Endothelial cell of umbilical vein (primary cell): ENCODE measurements around the gene CNTN1. TPM values are rescaled to one million over a fixed set of nuclear protein-coding genes. Genes with fewer than 3 reads are reported as not detected.

ENCODE experiments used
- BruUV-seq: library from RNA; stranded (reverse); fragments of 400-500 nt; replicated peaks from 2 replicates; lab custom pipeline; 2021; lab: Mats Ljungman, UMichigan
- CTCF ChIA-PET: fragments of 300-600, 350-600 bp; sonication (Branson Sonifier 250); formaldehyde crosslinking; loops from one replicate; lab custom pipeline; 2021; ENCODE audit warnings: antibody characterized with exemption, inconsistent platforms; lab: Charles Lee
- POLR2A ChIA-PET: fragments of 300-600, 350-600 bp; sonication (Branson Sonifier 250); formaldehyde crosslinking; loops from one replicate; lab custom pipeline; 2021; ENCODE audit warnings: antibody characterized with exemption, inconsistent platforms; lab: Charles Lee
- DNase-seq: peaks from one replicate; pipeline ENCODE4 v3.0.0-alpha.2; 2011; ENCODE audit warnings: low read depth, low spot score
- FAIRE-seq: peaks from 2 replicates; lab custom pipeline; 2011; peaks lifted over from hg19 to GRCh38; lab: Jason Lieb, UNC
- H2AFZ ChIP-seq: 2 replicates; pipeline ENCODE4 v1.6.0; 2012; ENCODE audit warnings: low read depth, low read length, control low read depth, inconsistent platforms
- H3K27ac ChIP-seq: 2 replicates; pipeline ENCODE4 v1.5.1; 2011; ENCODE audit warnings: low read depth, mild to moderate bottlenecking, control low read depth, low read length, moderate library complexity; ENCODE audit not compliant: insufficient read depth
- H3K27me3 ChIP-seq, 2 experiments: 2 replicates each; pipeline versions ENCODE4 v1.6.0 to v1.6.1; 2011; ENCODE audit warnings: low read length in 2 of 2, mixed read lengths in 1 of 2; ENCODE audit not compliant: control insufficient read depth in 2 of 2, insufficient read depth in 2 of 2
- H3K36me3 ChIP-seq, 2 experiments: 2 replicates in 1 of 2; 3 replicates in 1 of 2; pipeline ENCODE4 v1.5.1; 2011; ENCODE audit warnings: low read length in 2 of 2, mild to moderate bottlenecking in 1 of 2, moderate library complexity in 1 of 2; ENCODE audit not compliant: control insufficient read depth in 2 of 2, insufficient read depth in 2 of 2; ENCODE audit errors: extremely low read depth in 1 of 2
- H3K4me1 ChIP-seq: 3 replicates; pipeline ENCODE4 v1.5.1; 2011; ENCODE audit warnings: mild to moderate bottlenecking, low read length; ENCODE audit not compliant: control insufficient read depth, insufficient read depth; ENCODE audit errors: extremely low read depth
- H3K4me2 ChIP-seq: 2 replicates; pipeline ENCODE4 v1.6.1; 2011; ENCODE audit warnings: low read length, control low read depth, mixed read lengths; ENCODE audit not compliant: insufficient read depth
- H3K4me3 ChIP-seq, 3 experiments: fragments of 200-600 bp in 1 of 3; sonication (generic), shearing (Covaris generic) in 1 of 3; replicated peaks in 1 of 3; 2 replicates each; pipeline ENCODE4 v1.5.1; 2011 to 2016; ENCODE audit warnings: control low read depth in 3 of 3, low read length in 3 of 3, mild to moderate bottlenecking in 2 of 3, inconsistent platforms in 1 of 3, low read depth in 1 of 3, moderate library complexity in 1 of 3; ENCODE audit not compliant: insufficient read depth in 1 of 3
- H3K79me2 ChIP-seq: 2 replicates; pipeline ENCODE4 v1.6.0; 2012; ENCODE audit warnings: low read length, inconsistent platforms; ENCODE audit not compliant: control insufficient read depth, insufficient read depth
- H3K9ac ChIP-seq: replicated peaks from 2 replicates; pipeline ENCODE3; 2011; ENCODE audit warnings: low read length, control low read depth; ENCODE audit not compliant: insufficient read depth; ENCODE audit errors: extremely low read depth
- H3K9me1 ChIP-seq: replicated peaks from 3 replicates; pipeline ENCODE4 v1.6.0; 2011; ENCODE audit warnings: mild to moderate bottlenecking, low read length; ENCODE audit not compliant: control insufficient read depth, insufficient read depth; ENCODE audit errors: extremely low read depth
- H3K9me3 ChIP-seq: replicated peaks from 2 replicates; pipeline ENCODE4 v1.5.1; 2012; ENCODE audit warnings: low read length, inconsistent platforms; ENCODE audit not compliant: control insufficient read depth, insufficient read depth
- H4K20me1 ChIP-seq: replicated peaks from 2 replicates; pipeline ENCODE3; 2011; ENCODE audit warnings: mild to moderate bottlenecking, low read length; ENCODE audit not compliant: control insufficient read depth, insufficient read depth; ENCODE audit errors: extremely low read depth
- EZH2 ChIP-seq: IDR thresholded peaks from 2 replicates; pipeline ENCODE4 v1.6.1; 2012; ENCODE audit warnings: borderline replicate concordance, low read depth, mild to moderate bottlenecking, moderate library complexity, low read length, inconsistent platforms; ENCODE audit not compliant: severe bottlenecking
- JUN ChIP-seq: IDR thresholded peaks from 2 replicates; pipeline ENCODE4 v1.6.1; 2011; ENCODE audit warnings: borderline replicate concordance, low read depth; ENCODE audit not compliant: insufficient read length, insufficient read depth
- MYC ChIP-seq: IDR thresholded peaks from one replicate; pipeline ENCODE4 v1.6.1; 2011; ENCODE audit warnings: mild to moderate bottlenecking, low read depth, low read length
- POLR2AphosphoS5 ChIP-seq: IDR thresholded peaks from 2 replicates; pipeline ENCODE4 v1.6.1; 2012; ENCODE audit warnings: low read depth, mild to moderate bottlenecking, control low read depth, low read length, moderate library complexity; ENCODE audit not compliant: insufficient read depth
- dilution Hi-C: fragments of 300-500 bp; cut with MboI; formaldehyde crosslinking; loops from one replicate; pipeline ENCODE4 v1.15.0; 2019; ENCODE audit warnings: low sequenced_read_pairs; ENCODE audit not compliant: extremely low pct_ligation_motif_present
- intact Hi-C: fragments of 100-400 bp; cut with micrococcal nuclease; formaldehyde crosslinking; loops from one replicate; pipeline ENCODE4 v1.10.0; 2022
- polyA plus RNA-seq, 4 experiments: library from polyadenylated mRNA; depleted of rRNA in 3 of 4; stranded (reverse) in 3 of 4; unstranded in 1 of 4; fragments of >200 nt; gene quantifications; 2 replicates each; pipeline versions ENCODE4 v1.2.1 to v1.2.3, GENCODE V29; 2011 to 2012; ENCODE audit warnings: missing spikeins in 1 of 4
- total RNA-seq: library from RNA; stranded (reverse); gene quantifications from 2 replicates; pipeline ENCODE4 v1.2.3, GENCODE V29; 2021
- TF ChIP-seq, protein P1 (sequence below), 2 donors: IDR thresholded peaks; 1 replicate in 1 of 2; 2 replicates in 1 of 2; pipeline ENCODE4 v1.5.1; 2011; ENCODE audit warnings: low read length in 2 of 2, mild to moderate bottlenecking in 2 of 2, moderate library complexity in 2 of 2, control low read depth in 1 of 2, inconsistent platforms in 1 of 2, low read depth in 1 of 2; ENCODE audit not compliant: insufficient read depth in 1 of 2; ENCODE audit errors: extremely low read depth in 1 of 2
- TF ChIP-seq, protein P2 (sequence below): IDR thresholded peaks from 2 replicates; pipeline ENCODE4 v1.6.1; 2011; ENCODE audit not compliant: insufficient read depth, insufficient read length

CNTN1 gene
- total and polyA plus RNA-seq, 2 donors (not counting 3 experiments of a cell fraction or from before 2014, with no cell fraction given): 0.07 TPM; not detected in 1

DNA sequence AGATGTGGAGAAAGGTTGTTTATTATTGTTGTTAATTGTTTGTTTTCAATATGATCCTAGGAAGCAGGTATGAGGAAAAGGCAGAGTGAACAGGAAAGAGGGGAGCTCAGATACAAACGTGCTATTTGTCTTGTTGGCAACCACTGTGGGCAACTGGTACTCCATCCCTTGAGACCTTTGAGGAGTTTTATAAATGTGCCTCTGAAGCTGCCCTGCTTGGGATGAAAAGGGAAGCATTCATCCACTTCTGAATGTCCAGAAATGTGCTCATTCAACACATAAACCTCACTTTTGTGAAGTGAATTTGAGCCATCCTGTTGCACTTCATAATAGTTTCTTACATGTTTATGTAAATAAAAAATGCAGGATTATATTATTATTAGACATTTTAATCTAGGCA, 331.6 kb downstream of the CNTN1 start:
- Histone ChIP-seq H3K79me2 (no peaks in the 10 kb centered on the region), H3K9me1 (no peaks in the 10 kb centered on the region), H2AFZ (no peak overlapping the region), H3K4me2 (no peak overlapping the region), H3K4me3 (no peak overlapping the region), H3K27ac (no peak overlapping the region), H4K20me1 (no peaks in the 10 kb centered on the region), H3K4me1 (no peaks in the 10 kb centered on the region), H3K9ac (no peak overlapping the region), H3K36me3 (no peaks in the 10 kb centered on the region), H3K27me3 (no peaks in the 10 kb centered on the region), H3K9me3 (no peaks in the 10 kb centered on the region)
- DNase-seq: no peak
- dilution Hi-C loops: no loop called here
- FAIRE-seq: no peak
- intact Hi-C loops: no loop called here
- CTCF ChIA-PET: no interaction called here
- no TSS peak for BruUV-seq
- TF ChIP-seq JUN (no peak), EZH2 (no peak), POLR2AphosphoS5 (no peak), MYC (no peak)
- TF ChIP-seq, protein P1, sequence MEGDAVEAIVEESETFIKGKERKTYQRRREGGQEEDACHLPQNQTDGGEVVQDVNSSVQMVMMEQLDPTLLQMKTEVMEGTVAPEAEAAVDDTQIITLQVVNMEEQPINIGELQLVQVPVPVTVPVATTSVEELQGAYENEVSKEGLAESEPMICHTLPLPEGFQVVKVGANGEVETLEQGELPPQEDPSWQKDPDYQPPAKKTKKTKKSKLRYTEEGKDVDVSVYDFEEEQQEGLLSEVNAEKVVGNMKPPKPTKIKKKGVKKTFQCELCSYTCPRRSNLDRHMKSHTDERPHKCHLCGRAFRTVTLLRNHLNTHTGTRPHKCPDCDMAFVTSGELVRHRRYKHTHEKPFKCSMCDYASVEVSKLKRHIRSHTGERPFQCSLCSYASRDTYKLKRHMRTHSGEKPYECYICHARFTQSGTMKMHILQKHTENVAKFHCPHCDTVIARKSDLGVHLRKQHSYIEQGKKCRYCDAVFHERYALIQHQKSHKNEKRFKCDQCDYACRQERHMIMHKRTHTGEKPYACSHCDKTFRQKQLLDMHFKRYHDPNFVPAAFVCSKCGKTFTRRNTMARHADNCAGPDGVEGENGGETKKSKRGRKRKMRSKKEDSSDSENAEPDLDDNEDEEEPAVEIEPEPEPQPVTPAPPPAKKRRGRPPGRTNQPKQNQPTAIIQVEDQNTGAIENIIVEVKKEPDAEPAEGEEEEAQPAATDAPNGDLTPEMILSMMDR (IDR thresholded peaks at IDR 0.05; ENCODE audit: extremely low read depth in 1 of 2, insufficient read depth in 1 of 2, low read depth in 1 of 2, low read length in 2 of 2): no peak
- TF ChIP-seq, protein P2, sequence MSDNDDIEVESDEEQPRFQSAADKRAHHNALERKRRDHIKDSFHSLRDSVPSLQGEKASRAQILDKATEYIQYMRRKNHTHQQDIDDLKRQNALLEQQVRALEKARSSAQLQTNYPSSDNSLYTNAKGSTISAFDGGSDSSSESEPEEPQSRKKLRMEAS: no peak
- POLR2A ChIA-PET: no interaction called here
